Endothelial cell of umbilical vein (primary cell): ENCODE results near the gene ATAT1. TPM values are rescaled to one million over a fixed set of nuclear protein-coding genes. Genes with fewer than 3 reads are reported as not detected.

ENCODE experiments used
- BruUV-seq: library from RNA; stranded (reverse); fragments of 400-500 nt; replicated peaks from 2 replicates; lab custom pipeline; 2021; lab: Mats Ljungman, UMichigan
- CTCF ChIA-PET: fragments of 300-600, 350-600 bp; sonication (Branson Sonifier 250); formaldehyde crosslinking; loops from one replicate; lab custom pipeline; 2021; ENCODE audit warnings: antibody characterized with exemption, inconsistent platforms; lab: Charles Lee
- POLR2A ChIA-PET: fragments of 300-600, 350-600 bp; sonication (Branson Sonifier 250); formaldehyde crosslinking; loops from one replicate; lab custom pipeline; 2021; ENCODE audit warnings: antibody characterized with exemption, inconsistent platforms; lab: Charles Lee
- DNase-seq: peaks from one replicate; pipeline ENCODE4 v3.0.0-alpha.2; 2011; ENCODE audit warnings: low read depth, low spot score
- FAIRE-seq: peaks from 2 replicates; lab custom pipeline; 2011; peaks lifted over from hg19 to GRCh38; lab: Jason Lieb, UNC
- H2AFZ ChIP-seq: 2 replicates; pipeline ENCODE4 v1.6.0; 2012; ENCODE audit warnings: low read depth, low read length, control low read depth, inconsistent platforms
- H3K27ac ChIP-seq: 2 replicates; pipeline ENCODE4 v1.5.1; 2011; ENCODE audit warnings: low read depth, mild to moderate bottlenecking, control low read depth, low read length, moderate library complexity; ENCODE audit not compliant: insufficient read depth
- H3K27me3 ChIP-seq, 2 experiments: 2 replicates each; pipeline versions ENCODE4 v1.6.0 to v1.6.1; 2011; ENCODE audit warnings: low read length in 2 of 2, mixed read lengths in 1 of 2; ENCODE audit not compliant: control insufficient read depth in 2 of 2, insufficient read depth in 2 of 2
- H3K36me3 ChIP-seq, 2 experiments: 2 replicates in 1 of 2; 3 replicates in 1 of 2; pipeline ENCODE4 v1.5.1; 2011; ENCODE audit warnings: low read length in 2 of 2, mild to moderate bottlenecking in 1 of 2, moderate library complexity in 1 of 2; ENCODE audit not compliant: control insufficient read depth in 2 of 2, insufficient read depth in 2 of 2; ENCODE audit errors: extremely low read depth in 1 of 2
- H3K4me1 ChIP-seq: 3 replicates; pipeline ENCODE4 v1.5.1; 2011; ENCODE audit warnings: mild to moderate bottlenecking, low read length; ENCODE audit not compliant: control insufficient read depth, insufficient read depth; ENCODE audit errors: extremely low read depth
- H3K4me2 ChIP-seq: 2 replicates; pipeline ENCODE4 v1.6.1; 2011; ENCODE audit warnings: low read length, control low read depth, mixed read lengths; ENCODE audit not compliant: insufficient read depth
- H3K4me3 ChIP-seq, 3 experiments: fragments of 200-600 bp in 1 of 3; sonication (generic), shearing (Covaris generic) in 1 of 3; replicated peaks in 1 of 3; 2 replicates each; pipeline ENCODE4 v1.5.1; 2011 to 2016; ENCODE audit warnings: control low read depth in 3 of 3, low read length in 3 of 3, mild to moderate bottlenecking in 2 of 3, inconsistent platforms in 1 of 3, low read depth in 1 of 3, moderate library complexity in 1 of 3; ENCODE audit not compliant: insufficient read depth in 1 of 3
- H3K79me2 ChIP-seq: 2 replicates; pipeline ENCODE4 v1.6.0; 2012; ENCODE audit warnings: low read length, inconsistent platforms; ENCODE audit not compliant: control insufficient read depth, insufficient read depth
- H3K9ac ChIP-seq: replicated peaks from 2 replicates; pipeline ENCODE3; 2011; ENCODE audit warnings: low read length, control low read depth; ENCODE audit not compliant: insufficient read depth; ENCODE audit errors: extremely low read depth
- H3K9me1 ChIP-seq: replicated peaks from 3 replicates; pipeline ENCODE4 v1.6.0; 2011; ENCODE audit warnings: mild to moderate bottlenecking, low read length; ENCODE audit not compliant: control insufficient read depth, insufficient read depth; ENCODE audit errors: extremely low read depth
- H3K9me3 ChIP-seq: replicated peaks from 2 replicates; pipeline ENCODE4 v1.5.1; 2012; ENCODE audit warnings: low read length, inconsistent platforms; ENCODE audit not compliant: control insufficient read depth, insufficient read depth
- H4K20me1 ChIP-seq: replicated peaks from 2 replicates; pipeline ENCODE3; 2011; ENCODE audit warnings: mild to moderate bottlenecking, low read length; ENCODE audit not compliant: control insufficient read depth, insufficient read depth; ENCODE audit errors: extremely low read depth
- CTCF ChIP-seq, 2 donors: IDR thresholded peaks; 1 replicate in 1 of 2; 2 replicates in 1 of 2; pipeline ENCODE4 v1.5.1; 2011; ENCODE audit warnings: low read length in 2 of 2, mild to moderate bottlenecking in 2 of 2, moderate library complexity in 2 of 2, control low read depth in 1 of 2, inconsistent platforms in 1 of 2, low read depth in 1 of 2; ENCODE audit not compliant: insufficient read depth in 1 of 2; ENCODE audit errors: extremely low read depth in 1 of 2
- EZH2 ChIP-seq: IDR thresholded peaks from 2 replicates; pipeline ENCODE4 v1.6.1; 2012; ENCODE audit warnings: borderline replicate concordance, low read depth, mild to moderate bottlenecking, moderate library complexity, low read length, inconsistent platforms; ENCODE audit not compliant: severe bottlenecking
- FOS ChIP-seq: IDR thresholded peaks from 2 replicates; pipeline ENCODE4 v1.6.1; 2011; ENCODE audit warnings: mild to moderate bottlenecking, low read length, moderate library complexity, borderline replicate concordance; ENCODE audit not compliant: insufficient read depth
- GATA2 ChIP-seq: IDR thresholded peaks from 2 replicates; pipeline ENCODE4 v1.7.0; 2011; ENCODE audit warnings: low read depth, mild to moderate bottlenecking, moderate library complexity, mixed read lengths, low read length; ENCODE audit not compliant: insufficient read length, insufficient read depth
- JUN ChIP-seq: IDR thresholded peaks from 2 replicates; pipeline ENCODE4 v1.6.1; 2011; ENCODE audit warnings: borderline replicate concordance, low read depth; ENCODE audit not compliant: insufficient read length, insufficient read depth
- MYC ChIP-seq: IDR thresholded peaks from one replicate; pipeline ENCODE4 v1.6.1; 2011; ENCODE audit warnings: mild to moderate bottlenecking, low read depth, low read length
- POLR2A ChIP-seq: IDR thresholded peaks from 2 replicates; pipeline ENCODE4 v1.6.1; 2012; ENCODE audit warnings: low read depth, mild to moderate bottlenecking, control low read depth, low read length
- POLR2AphosphoS5 ChIP-seq: IDR thresholded peaks from 2 replicates; pipeline ENCODE4 v1.6.1; 2012; ENCODE audit warnings: low read depth, mild to moderate bottlenecking, control low read depth, low read length, moderate library complexity; ENCODE audit not compliant: insufficient read depth
- dilution Hi-C: fragments of 300-500 bp; cut with MboI; formaldehyde crosslinking; loops from one replicate; pipeline ENCODE4 v1.15.0; 2019; ENCODE audit warnings: low sequenced_read_pairs; ENCODE audit not compliant: extremely low pct_ligation_motif_present
- intact Hi-C: fragments of 100-400 bp; cut with micrococcal nuclease; formaldehyde crosslinking; loops from one replicate; pipeline ENCODE4 v1.10.0; 2022
- polyA plus RNA-seq, 4 experiments: library from polyadenylated mRNA; depleted of rRNA in 3 of 4; stranded (reverse) in 3 of 4; unstranded in 1 of 4; fragments of >200 nt; gene quantifications; 2 replicates each; pipeline versions ENCODE4 v1.2.1 to v1.2.3, GENCODE V29; 2011 to 2012; ENCODE audit warnings: missing spikeins in 1 of 4
- total RNA-seq: library from RNA; stranded (reverse); gene quantifications from 2 replicates; pipeline ENCODE4 v1.2.3, GENCODE V29; 2021
- TF ChIP-seq, protein P1 (sequence below): IDR thresholded peaks from 2 replicates; pipeline ENCODE4 v1.6.1; 2011; ENCODE audit not compliant: insufficient read depth, insufficient read length

The ATAT1 gene
- total and polyA plus RNA-seq, 2 donors (not counting 3 experiments of a cell fraction or from before 2014, with no cell fraction given) = 17.4 to 18.4 TPM

- H4K20me1 ChIP-seq = no peaks in the 10 kb centered on the region
- H3K4me2 ChIP-seq = no peak overlapping the region
- no peak overlapping the region for H3K4me3 ChIP-seq
- H3K9me3 ChIP-seq = no peaks in the 10 kb centered on the region
- H3K27me3 ChIP-seq = no peaks in the 10 kb centered on the region
- H3K4me1 ChIP-seq = peaks cover 16% of the 10 kb centered on the region
- no peak for DNase-seq
- peaks cover 12% of the 10 kb centered on the region for H3K79me2 ChIP-seq
- peaks cover 21 to 22% of the 10 kb centered on the region in 2 experiments for H3K36me3 ChIP-seq
- no TSS peak for BruUV-seq
- ChIA-PET CTCF (interaction anchor here (0.9 to 1.3 kb wide), 3 partner anchors 10 to 121 kb away, joined by 3 to 4 read pairs (median 4); no protein-coding TSS in a partner anchor), POLR2A (no interaction called here)
- TF ChIP-seq POLR2AphosphoS5 (no peak), JUN (no peak), MYC (no peak), CTCF (IDR thresholded peaks at IDR 0.05; ENCODE audit: extremely low read depth in 1 of 2, insufficient read depth in 1 of 2, low read depth in 1 of 2, low read length in 2 of 2) (no peak), POLR2A (no peak), GATA2 (no peak), FOS (no peak), EZH2 (no peak)
- TF ChIP-seq, protein P1, sequence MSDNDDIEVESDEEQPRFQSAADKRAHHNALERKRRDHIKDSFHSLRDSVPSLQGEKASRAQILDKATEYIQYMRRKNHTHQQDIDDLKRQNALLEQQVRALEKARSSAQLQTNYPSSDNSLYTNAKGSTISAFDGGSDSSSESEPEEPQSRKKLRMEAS = no peak
- no peaks in the 10 kb centered on the region for H3K9me1 ChIP-seq
- intact Hi-C loops (loop anchor here (5.0 kb wide), 1 partner anchor 128 kb away; no protein-coding TSS in a partner anchor), dilution Hi-C loops (no loop called here)
- H3K27ac ChIP-seq = no peak overlapping the region
- H2AFZ ChIP-seq = no peak overlapping the region
- no peak for FAIRE-seq
- H3K9ac ChIP-seq = no peak overlapping the region
Measured at GRCh38 chr6:30610065-30610464, 16.6 kb upstream of the ATAT1 start.
